HG02759 (cell line): ENCODE results near the gene ZNF132.
"Not testable (repeated sequence)": the region's sequence is repeated elsewhere in the genome, so short reads cannot be mapped to it uniquely, and the experiment has no call there.

Experiments
- ATAC-seq: cut with Tn5 transposase; IDR thresholded peaks from one replicate; pipeline ENCODE4 v1.9.1; 2021; ENCODE audit warnings: mild to moderate bottlenecking, moderate library complexity; ENCODE audit not compliant: unreplicated experiment

ZNF132 gene

GRCh38 chr19:58439576-58440554 is at the start of gene ZNF132:
ZNF132 (minus strand) TSS chr19:58440153; CDS start chr19:58439821, 332 bp downstream.
- peak; percentile 95 for ATAC-seq

- not testable (repeated sequence) for ATAC-seq
Measured at GRCh38 chr19:58484349-58484748, 44.4 kb upstream of the ZNF132 start.

GRCh38 chr19:58483776-58484175 is 43.8 kb upstream of the ZNF132 start:
- ATAC-seq, result no peak

- no peak for ATAC-seq
Measured at GRCh38 chr19:58482372-58482771, 42.4 kb upstream of the ZNF132 start.

GRCh38 chr19:58480831-58481230 is 40.9 kb upstream of the ZNF132 start:
- no peak for ATAC-seq

- no peak for ATAC-seq
Measured at GRCh38 chr19:58480481-58480830, 40.5 kb upstream of the ZNF132 start.

- ATAC-seq, result no peak
Measured at GRCh38 chr19:58479736-58480480, 40.0 kb upstream of the ZNF132 start.

GRCh38 chr19:58479303-58479702 is 39.4 kb upstream of the ZNF132 start:
- ATAC-seq, result no peak

GRCh38 chr19:58477871-58478270 is 37.9 kb upstream of the ZNF132 start:
- ATAC-seq, result no peak

GRCh38 chr19:58477130-58477529 is 37.2 kb upstream of the ZNF132 start:
- no peak for ATAC-seq

- ATAC-seq, result no peak
Measured at GRCh38 chr19:58476498-58477015, 36.6 kb upstream of the ZNF132 start.

- ATAC-seq, result peak; percentile 88
Measured at GRCh38 chr19:58475714-58476497, 36.0 kb upstream of the ZNF132 start, which contains the start of gene ZNF446. ZNF446 (plus strand) TSS chr19:58476352; CDS start chr19:58477219, 867 bp downstream.

GRCh38 chr19:58474997-58475713 is 35.2 kb upstream of the ZNF132 start:
- ATAC-seq, result peak; percentile 2

GRCh38 chr19:58474291-58474996 is 34.5 kb upstream of the ZNF132 start:
- ATAC-seq, result no peak

GRCh38 chr19:58473775-58474174 is 33.8 kb upstream of the ZNF132 start:
- ATAC-seq, result no peak

- ATAC-seq, result no peak
Measured at GRCh38 chr19:58471736-58472135, 31.8 kb upstream of the ZNF132 start.

GRCh38 chr19:58470837-58471543 is 31.0 kb upstream of the ZNF132 start:
- ATAC-seq, result not testable (repeated sequence)

GRCh38 chr19:58469241-58470013 is 29.5 kb upstream of the ZNF132 start:
- no peak for ATAC-seq
